ENCODE measurements around the gene CNOT9.

DNA sequence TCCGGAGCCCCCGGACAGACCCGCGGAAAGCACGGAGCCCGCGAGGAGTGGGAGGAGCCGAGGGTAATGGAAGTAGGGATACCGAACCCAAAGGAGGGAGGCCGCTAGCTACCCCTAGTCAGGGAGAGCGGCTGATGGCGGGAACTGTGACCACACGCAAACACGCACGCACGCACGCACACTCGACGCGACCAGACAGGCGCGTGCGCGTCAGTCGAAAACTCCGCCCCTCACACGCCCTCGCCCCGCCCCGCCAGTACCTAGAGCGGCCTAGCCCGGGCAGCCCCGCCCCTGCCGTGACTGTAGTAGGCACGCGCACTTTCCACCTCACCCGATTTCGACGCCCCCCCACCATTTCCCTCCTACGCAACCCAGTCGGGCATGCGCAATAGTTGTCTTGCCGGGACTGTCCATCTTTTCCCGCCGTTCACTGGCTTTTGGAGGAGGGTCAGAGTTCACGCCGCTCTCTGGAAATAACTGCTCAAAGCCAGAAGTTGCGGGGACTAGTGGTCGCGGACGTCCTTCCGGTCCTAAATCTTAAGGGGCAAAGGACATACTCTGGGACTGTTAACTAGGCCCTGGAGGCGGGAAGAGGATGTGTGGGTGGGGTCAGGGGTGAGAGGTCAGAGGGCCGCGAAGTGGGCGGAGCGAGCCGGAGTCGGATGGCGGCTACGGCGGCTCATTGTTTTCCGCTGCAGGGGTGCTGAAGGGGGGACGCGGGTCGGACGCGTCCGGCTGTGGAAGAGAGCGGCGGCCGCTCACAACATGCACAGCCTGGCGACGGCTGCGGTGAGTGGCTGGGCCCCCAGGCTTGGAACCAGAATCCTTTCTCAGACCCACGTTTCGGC lies at the start of gene CNOT9, which contains the start of gene USP37:
- TF ChIP-seq EZH2phosphoT487 (IDR thresholded peaks at IDR 0.05; ENCODE audit: low read length) (no peak), CTCF (IDR thresholded peaks at IDR 0.05; ENCODE audit: low read length) (no peak)

All from MM.1S (cell line).